Activated CD4-positive, alpha-beta T cell treated with anti-CD3 and anti-CD28 coated beads for 36 hours (primary cell): ENCODE data around the gene PRODH2. TPM values are rescaled to one million over a fixed set of nuclear protein-coding genes. Genes with fewer than 3 reads are reported as not detected.

Experiments used
- ATAC-seq: fragments of 200-7000 bp; cut with Tn5 transposase; one replicate; pipeline ENCODE4 v1.10.0; 2021; ENCODE audit warnings: mild to moderate bottlenecking, moderate library complexity
- CTCF ChIA-PET: fragments of 350-600 bp; sonication (Branson Sonifier 250); formaldehyde crosslinking; loops from one replicate; lab custom pipeline; 2021; ENCODE audit warnings: antibody characterized with exemption; lab: Charles Lee
- POLR2A ChIA-PET: fragments of 350-600 bp; sonication (Branson Sonifier 250); formaldehyde crosslinking; loops from one replicate; lab custom pipeline; 2021; ENCODE audit warnings: antibody characterized with exemption, inconsistent platforms; lab: Charles Lee
- DNase-seq: peaks from one replicate; pipeline ENCODE4 v3.0.0-alpha.2; 2020
- H3K27ac Mint-ChIP-seq: one replicate; pipeline ENCODE4 v1.8.0; 2021; ENCODE audit warnings: mixed read lengths
- H3K27me3 Mint-ChIP-seq: one replicate; pipeline ENCODE4 v1.8.0; 2021; ENCODE audit warnings: mixed read lengths
- H3K36me3 Mint-ChIP-seq: one replicate; pipeline ENCODE4 v1.8.0; 2021; ENCODE audit warnings: low read depth, mixed read lengths
- H3K4me1 Mint-ChIP-seq: one replicate; pipeline ENCODE4 v1.8.0; 2021; ENCODE audit warnings: mixed read lengths
- H3K4me3 Mint-ChIP-seq: one replicate; pipeline ENCODE4 v1.8.0; 2021; ENCODE audit warnings: mild to moderate bottlenecking, moderate library complexity, mixed read lengths
- H3K9me3 Mint-ChIP-seq: one replicate; pipeline ENCODE4 v1.8.0; 2021; ENCODE audit warnings: low read depth, mixed read lengths
- intact Hi-C, 2 experiments: fragments of 100-400 bp; cut with DNase I in 1 of 2; cut with micrococcal nuclease in 1 of 2; formaldehyde crosslinking; loops; one replicate each; pipeline versions ENCODE4 v1.14.2 to v1.15.1; 2022 to 2024; cut with DNase I, micrococcal nuclease
- total RNA-seq, 2 experiments: library from RNA; stranded (reverse); gene quantifications; one replicate each; pipeline ENCODE4 v1.2.3, GENCODE V29; 2021

PRODH2 gene
- total RNA-seq, 2 experiments from 2014 or later = not detected

DNA sequence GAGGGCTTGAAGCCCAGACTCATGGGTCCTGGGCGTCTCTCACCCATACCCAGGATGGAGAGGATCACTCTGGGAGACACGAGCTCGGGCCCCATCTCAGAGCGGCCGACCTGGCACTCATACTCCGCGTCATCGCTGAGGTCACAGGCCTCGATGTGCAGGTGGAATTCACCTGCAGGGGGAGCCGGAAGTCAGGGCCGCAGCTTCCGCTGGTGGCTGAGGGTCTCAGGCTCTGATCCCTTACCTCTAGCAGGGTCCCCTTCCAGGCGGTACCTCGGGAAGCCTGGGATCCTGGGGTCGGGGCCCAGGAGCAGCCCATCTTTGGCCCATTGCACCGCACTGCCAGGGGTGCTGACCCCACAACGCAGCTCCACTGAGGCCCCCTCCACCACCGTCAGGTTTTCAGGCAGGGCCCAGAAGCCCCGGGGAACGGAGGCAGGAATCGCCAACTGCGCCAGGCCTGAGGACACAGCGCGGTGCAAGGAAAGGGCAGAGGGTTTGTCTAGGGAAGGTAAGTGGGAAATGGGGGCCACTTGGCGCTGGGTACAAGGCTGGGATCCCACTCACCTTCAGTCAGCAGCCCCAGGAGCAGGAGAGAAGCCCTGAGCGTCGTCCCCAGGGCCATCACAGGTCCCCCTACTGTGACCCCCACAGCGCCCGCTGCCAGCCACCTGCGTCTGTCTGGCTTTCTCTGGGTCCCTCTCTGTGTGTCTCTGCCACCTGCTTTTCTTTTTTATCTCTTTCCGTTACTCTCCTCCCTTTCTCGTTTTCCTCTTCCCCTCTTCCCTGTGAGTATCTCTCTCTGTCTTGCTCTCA lies 38.8 kb upstream of the PRODH2 start:
- no peaks in the 10 kb centered on the region for H3K36me3 Mint-ChIP-seq
- H3K27me3 Mint-ChIP-seq = peaks cover 48% of the 10 kb centered on the region
- no peak overlapping the region for H3K4me3 Mint-ChIP-seq

DNA sequence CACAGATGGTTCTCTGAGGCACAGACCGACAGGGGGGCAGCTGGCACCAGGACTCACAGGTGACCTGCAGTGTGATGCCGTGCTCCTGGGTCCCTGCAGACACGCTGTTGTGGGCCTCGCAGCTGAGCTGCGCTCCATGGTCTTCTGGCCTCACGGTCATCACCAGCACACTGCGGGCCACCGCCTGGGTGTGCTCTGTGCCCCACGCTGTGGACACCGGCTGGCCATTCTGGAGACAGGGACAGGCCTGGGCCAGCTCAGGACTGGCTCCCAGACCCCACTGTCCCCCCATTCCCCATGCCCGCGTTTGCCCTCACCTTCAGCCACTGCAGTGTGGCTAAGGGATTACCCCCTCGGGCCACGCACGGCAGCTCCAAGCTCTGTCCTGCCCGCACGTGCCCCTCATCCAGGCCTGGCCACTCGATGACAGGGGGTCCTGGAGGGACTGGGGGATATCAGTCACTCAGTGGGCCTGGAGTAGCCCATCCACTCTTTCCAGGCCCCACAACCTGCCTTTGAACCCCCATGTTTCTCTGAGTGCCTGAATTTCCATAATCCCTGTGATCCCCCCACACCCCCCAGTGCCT lies 36.4 kb upstream of the PRODH2 start:
- intact Hi-C loops = no loop called here
- no peak overlapping the region for H3K4me3 Mint-ChIP-seq
- no peak overlapping the region for H3K27ac Mint-ChIP-seq
- no peaks in the 10 kb centered on the region for H3K36me3 Mint-ChIP-seq
- no peak for DNase-seq
- ChIA-PET CTCF (no interaction called here), POLR2A (no interaction called here)
- peaks cover 54% of the 10 kb centered on the region for H3K27me3 Mint-ChIP-seq
- no peak for ATAC-seq
- peaks cover 18% of the 10 kb centered on the region for H3K4me1 Mint-ChIP-seq
- H3K9me3 Mint-ChIP-seq = no peaks in the 10 kb centered on the region

More for the DNA sequence above, 38.8 kb upstream of the PRODH2 start:
- CTCF ChIA-PET = interaction anchor here (0.6 to 0.9 kb wide), 2 partner anchors 13 to 107 kb away, joined by 3 read pairs; no protein-coding TSS in a partner anchor
- Mint-ChIP-seq H3K27ac (no peak overlapping the region), H3K4me1 (peaks cover 5% of the 10 kb centered on the region), H3K9me3 (no peaks in the 10 kb centered on the region)
- ATAC-seq (peak; percentile 33), DNase-seq (peak; percentile 44)
- intact Hi-C loops = no loop called here
- POLR2A ChIA-PET = no interaction called here

DNA sequence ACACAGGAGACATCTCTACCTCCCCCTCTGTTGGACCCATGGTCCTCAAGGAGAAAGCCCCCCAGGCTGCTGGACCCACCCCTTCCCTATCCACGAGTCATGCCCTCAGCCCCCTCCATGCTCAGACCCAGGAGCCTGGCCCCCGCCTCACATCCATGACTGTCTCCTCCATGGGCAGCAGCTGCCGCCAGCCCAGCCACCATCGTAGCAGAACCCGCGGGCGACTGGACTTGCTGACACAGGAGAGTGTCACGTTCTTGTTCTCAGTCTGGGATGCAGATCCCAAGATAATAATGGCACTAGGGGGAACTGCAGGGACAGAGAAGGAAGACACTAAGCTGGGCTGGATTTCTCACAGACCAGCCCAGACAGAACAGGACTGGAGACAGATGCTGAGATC lies 35.8 kb upstream of the PRODH2 start:
- Mint-ChIP-seq H3K27ac (no peak overlapping the region), H3K4me1 (peaks cover 18% of the 10 kb centered on the region), H3K36me3 (no peaks in the 10 kb centered on the region), H3K27me3 (peaks cover 59% of the 10 kb centered on the region), H3K4me3 (no peak overlapping the region), H3K9me3 (no peaks in the 10 kb centered on the region)
- intact Hi-C loops = no loop called here
- no peak for DNase-seq
- ATAC-seq = no peak
- ChIA-PET POLR2A (no interaction called here), CTCF (no interaction called here)

DNA sequence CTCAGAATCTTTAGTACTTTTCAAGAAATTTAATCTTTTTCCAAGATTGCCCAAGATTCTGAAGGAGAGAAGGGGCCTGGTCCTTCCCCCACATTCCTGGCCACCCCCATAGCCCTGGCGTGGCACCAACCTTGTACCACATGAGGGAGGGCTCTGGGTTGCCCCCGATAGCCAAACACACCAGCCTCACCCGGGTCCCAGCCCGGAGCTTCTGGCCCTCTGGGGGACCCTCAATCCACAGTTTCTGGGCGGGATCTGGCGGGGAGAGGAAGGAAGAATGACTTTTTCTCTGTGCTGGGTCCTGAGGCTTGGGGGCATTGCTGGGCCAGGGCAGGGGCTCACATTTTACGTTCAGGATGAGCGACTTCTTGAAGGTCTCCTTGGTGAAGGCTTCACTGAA lies 35.3 kb upstream of the PRODH2 start:
- ChIA-PET POLR2A (no interaction called here), CTCF (no interaction called here)
- H3K27me3 Mint-ChIP-seq = peaks cover 59% of the 10 kb centered on the region
- H3K9me3 Mint-ChIP-seq = no peaks in the 10 kb centered on the region
- no peak overlapping the region for H3K27ac Mint-ChIP-seq
- intact Hi-C loops = no loop called here
- no peak overlapping the region for H3K4me3 Mint-ChIP-seq
- H3K36me3 Mint-ChIP-seq = no peaks in the 10 kb centered on the region
- H3K4me1 Mint-ChIP-seq = peaks cover 16% of the 10 kb centered on the region
- DNase-seq (no peak), ATAC-seq (no peak)

DNA sequence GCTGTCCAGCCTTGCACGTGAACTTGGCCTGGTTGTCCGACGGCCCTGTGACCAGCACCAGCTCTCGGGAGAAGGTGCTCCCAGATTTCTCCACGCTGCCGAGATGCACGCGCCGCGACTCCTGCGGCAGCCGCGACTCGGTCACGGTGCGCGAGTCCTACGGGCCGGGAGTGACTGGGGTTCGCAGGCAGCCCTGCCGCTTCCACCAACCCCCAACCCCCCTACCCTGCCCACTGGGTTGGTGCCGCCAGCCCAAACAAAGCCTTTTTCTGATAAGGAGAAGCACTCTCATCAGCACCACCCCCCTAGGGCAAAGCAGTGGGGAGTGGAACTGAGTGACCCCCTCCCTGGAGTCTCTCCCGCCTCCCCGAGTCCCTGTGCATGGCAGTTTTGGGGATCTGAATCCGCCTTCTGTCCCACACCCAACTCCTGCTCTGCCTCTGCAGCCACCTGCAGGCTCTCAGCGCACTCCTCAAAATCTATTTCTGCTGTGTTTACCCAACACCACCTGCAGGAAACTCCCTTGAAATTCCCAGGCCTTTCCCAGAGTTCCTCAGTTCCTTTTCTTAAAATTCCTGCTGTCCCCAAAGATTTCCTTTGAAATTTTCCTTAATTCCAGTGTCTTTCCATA lies 33.5 kb upstream of the PRODH2 start:
- ATAC-seq = peak; percentile 23
- Mint-ChIP-seq H3K9me3 (no peaks in the 10 kb centered on the region), H3K27me3 (peaks cover 62% of the 10 kb centered on the region), H3K4me1 (peaks cover 16% of the 10 kb centered on the region), H3K27ac (no peak overlapping the region), H3K36me3 (no peaks in the 10 kb centered on the region), H3K4me3 (no peak overlapping the region)
- intact Hi-C loops = no loop called here
- ChIA-PET POLR2A (no interaction called here), CTCF (no interaction called here)
- DNase-seq = no peak

DNA sequence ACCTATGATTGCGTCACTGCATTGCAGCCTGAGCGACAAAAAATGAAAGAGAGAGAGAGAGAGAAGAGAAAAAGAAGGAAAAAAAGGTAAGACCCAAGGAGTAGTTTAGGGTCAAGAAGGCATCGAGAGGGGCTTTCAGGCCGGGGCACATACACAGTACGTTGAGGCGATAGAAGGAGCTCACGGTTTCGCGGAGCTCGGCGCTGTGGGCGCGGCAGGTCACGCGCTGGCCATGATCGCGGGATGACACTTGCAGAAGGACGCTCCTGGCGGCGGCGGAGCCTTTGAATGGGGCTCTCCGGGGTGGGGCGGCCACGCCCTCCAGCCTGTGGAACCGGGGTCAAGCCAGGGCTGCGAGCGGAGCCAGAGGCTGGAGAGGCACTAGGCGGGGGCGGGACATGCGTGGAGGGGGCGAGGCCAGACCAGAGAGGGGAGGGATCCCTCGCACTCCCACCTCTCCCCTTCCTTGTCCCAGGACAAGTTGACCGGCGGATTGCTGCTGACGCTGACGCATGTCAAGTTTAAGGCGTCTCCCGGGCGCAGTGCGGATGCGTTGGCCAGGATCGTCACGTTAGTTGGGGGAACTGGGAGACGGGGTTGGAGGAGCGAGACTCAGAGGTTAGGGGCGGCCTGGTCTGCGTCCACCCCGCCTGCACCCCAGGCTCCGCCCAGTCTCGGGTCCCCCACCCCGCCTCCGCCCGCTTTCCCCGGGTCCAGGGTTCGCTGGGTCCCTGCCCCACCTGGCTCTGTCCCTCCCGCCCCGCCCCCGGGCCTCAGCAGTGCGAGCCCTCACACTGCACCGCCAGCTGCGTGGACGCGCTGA lies 32.8 kb upstream of the PRODH2 start:
- DNase-seq (peak; percentile 31), ATAC-seq (peak; percentile 19)
- CTCF ChIA-PET = no interaction called here
- no peaks in the 10 kb centered on the region for H3K9me3 Mint-ChIP-seq
- no peaks in the 10 kb centered on the region for H3K36me3 Mint-ChIP-seq
- POLR2A ChIA-PET = no interaction called here
- intact Hi-C loops = no loop called here
- peak overlapping the region; percentile 6 for H3K4me3 Mint-ChIP-seq
- peaks cover 56% of the 10 kb centered on the region for H3K27me3 Mint-ChIP-seq
- peaks cover 16% of the 10 kb centered on the region for H3K4me1 Mint-ChIP-seq
- H3K27ac Mint-ChIP-seq = no peak overlapping the region

DNA sequence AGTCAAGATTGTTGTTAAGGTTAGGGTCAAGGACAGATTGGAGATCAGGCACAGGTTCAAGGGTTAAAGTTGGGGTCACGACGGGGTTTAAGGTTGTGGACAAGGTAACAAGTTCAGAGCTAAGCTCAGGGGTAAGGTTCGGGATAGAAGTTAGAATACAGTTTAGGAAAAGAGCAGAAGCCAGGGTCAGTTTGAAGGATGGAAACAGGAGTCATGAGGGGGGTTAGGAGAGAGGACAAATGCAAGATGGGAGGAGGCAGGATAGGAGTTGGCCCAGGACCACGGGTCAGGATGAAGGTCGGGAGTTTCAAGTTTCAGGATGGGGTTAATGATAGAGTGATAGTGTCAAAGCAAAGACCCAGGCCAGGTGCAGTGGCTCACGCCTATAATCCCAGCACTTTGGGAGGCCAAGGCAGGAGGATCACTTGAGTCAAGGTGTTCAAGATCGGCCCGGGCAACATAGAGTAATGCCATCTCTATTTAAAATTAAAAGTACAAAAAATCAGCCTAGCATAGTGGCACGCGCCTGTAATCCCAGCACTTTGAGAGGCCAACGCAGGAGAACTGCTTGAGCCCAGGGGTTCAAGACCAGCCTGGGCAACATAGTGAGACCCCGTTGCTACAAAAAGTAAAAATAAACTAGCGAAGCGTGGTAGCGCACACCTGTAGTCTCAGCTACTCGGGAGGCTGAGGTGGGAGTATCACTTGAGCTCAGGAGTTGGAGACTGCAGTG lies 32.0 kb upstream of the PRODH2 start:
- Mint-ChIP-seq H3K27ac (no peak overlapping the region), H3K4me1 (peaks cover 16% of the 10 kb centered on the region), H3K36me3 (no peaks in the 10 kb centered on the region), H3K4me3 (peak overlapping the region; percentile 6), H3K27me3 (peaks cover 56% of the 10 kb centered on the region), H3K9me3 (no peaks in the 10 kb centered on the region)
- no peak for DNase-seq
- POLR2A ChIA-PET = no interaction called here
- CTCF ChIA-PET = no interaction called here
- ATAC-seq = no peak
- intact Hi-C loops = no loop called here

DNA sequence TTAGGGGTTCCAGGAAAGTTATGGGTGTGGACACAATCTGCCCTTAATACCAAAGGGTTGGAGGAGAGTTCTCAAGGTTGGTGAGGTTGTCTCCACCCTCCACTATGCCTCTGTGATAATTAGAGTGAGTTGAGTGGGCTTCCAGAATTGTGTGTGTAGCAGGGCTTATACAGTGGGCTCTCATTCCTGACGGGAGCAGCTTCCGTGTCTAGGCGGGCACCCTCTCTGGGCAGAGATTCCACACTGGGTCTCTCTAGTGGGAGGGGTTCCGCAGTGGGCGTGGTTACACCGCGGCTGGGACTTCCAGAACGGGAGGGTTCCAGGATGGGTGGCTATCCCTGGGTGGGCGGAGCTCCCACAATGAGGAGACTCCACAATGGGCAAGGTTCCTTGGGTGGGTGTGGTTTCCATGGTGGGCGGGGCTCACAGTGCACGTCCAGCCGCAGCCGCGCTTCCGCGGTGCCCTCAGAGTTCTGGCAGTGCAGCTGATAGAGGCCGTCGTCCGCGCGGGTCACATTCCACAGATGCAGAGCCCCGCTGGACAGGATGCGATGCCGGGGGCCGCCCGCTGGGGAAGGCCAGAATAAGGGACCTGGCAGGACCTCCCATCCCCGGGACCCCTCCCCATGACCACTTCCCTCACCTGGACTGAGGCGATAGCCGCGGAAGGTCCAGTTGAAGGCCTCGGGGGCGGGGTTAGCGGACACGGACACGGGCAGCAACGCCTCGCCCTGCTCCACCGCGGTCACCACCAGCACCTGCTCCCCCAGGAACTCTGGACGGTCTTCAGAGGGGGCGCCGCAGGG lies 31.2 kb upstream of the PRODH2 start:
- ATAC-seq (no peak), DNase-seq (peak; percentile 40)
- intact Hi-C loops = no loop called here
- peaks cover 16% of the 10 kb centered on the region for H3K4me1 Mint-ChIP-seq
- no peak overlapping the region for H3K4me3 Mint-ChIP-seq
- H3K9me3 Mint-ChIP-seq = peaks cover 2% of the 10 kb centered on the region
- no peak overlapping the region for H3K27ac Mint-ChIP-seq
- H3K27me3 Mint-ChIP-seq = peaks cover 54% of the 10 kb centered on the region
- CTCF ChIA-PET = interaction anchor here (0.6 kb wide), 1 partner anchor 16 kb away, joined by 3 read pairs; no protein-coding TSS in a partner anchor
- no peaks in the 10 kb centered on the region for H3K36me3 Mint-ChIP-seq
- POLR2A ChIA-PET = no interaction called here

DNA sequence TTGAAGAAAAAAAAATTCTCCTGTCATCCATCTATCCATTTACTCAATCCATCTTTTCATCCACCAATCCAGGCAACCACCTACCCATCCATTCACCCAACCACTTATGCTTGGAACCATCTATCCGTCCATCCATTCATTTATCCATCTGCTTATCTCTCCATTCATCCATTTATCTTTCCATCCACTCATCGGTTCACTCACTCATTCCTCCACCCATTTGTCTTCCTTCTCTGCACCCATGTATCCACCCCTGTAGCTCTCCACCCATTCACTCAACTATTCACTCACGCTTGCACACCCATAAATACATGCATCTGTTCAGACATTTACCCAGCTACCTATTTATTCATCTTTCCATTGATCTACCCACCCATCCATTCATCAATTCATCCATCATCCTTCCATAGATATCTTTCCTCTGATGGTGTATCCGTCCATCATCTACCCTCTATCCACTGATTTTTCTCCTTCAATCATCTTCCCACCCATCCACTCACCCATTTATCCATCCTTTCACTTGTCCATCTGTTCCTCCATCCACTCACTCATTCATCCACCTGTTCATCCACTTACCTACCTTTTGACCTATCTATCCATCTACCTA lies 30.1 kb upstream of the PRODH2 start:
- DNase-seq = no peak
- ChIA-PET CTCF (no interaction called here), POLR2A (no interaction called here)
- intact Hi-C loops = no loop called here
- Mint-ChIP-seq H3K36me3 (no peaks in the 10 kb centered on the region), H3K27ac (no peak overlapping the region), H3K9me3 (peaks cover 3% of the 10 kb centered on the region), H3K4me3 (no peak overlapping the region), H3K4me1 (peaks cover 16% of the 10 kb centered on the region), H3K27me3 (peaks cover 46% of the 10 kb centered on the region)
- ATAC-seq = no peak

DNA sequence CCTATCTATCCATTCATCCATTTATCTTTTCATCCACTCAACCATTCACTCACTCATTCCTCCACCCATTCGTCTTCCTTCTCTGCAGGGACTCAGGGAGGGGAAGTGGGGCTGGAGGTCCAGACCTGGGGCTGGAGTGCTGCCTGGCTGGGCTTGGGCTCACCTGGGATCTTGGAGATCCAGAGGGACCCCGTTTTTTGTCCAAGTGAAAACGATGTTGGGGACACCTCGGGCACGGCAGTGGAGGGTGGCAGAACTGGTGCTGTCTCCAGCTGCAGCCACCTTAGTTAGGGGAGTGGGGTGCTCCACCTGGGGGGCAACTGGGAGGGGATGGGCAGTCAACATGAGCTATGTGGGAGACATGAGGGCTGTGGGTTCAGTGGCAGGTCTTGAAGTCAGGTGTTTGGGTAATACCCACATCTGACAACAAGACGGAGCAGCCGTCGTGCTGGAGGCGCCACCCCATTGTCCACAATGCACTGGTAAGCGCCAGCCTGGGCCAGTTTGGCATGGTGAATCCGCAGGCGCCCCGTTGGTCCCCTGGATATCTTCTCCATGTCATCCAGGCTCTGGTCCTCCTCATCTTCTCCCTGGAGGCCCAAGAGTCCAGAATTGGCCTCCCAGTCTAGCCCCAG lies 29.4 kb upstream of the PRODH2 start:
- DNase-seq = no peak
- Mint-ChIP-seq H3K4me1 (peaks cover 16% of the 10 kb centered on the region), H3K27me3 (peaks cover 45% of the 10 kb centered on the region), H3K4me3 (no peak overlapping the region), H3K27ac (no peak overlapping the region), H3K36me3 (no peaks in the 10 kb centered on the region), H3K9me3 (peaks cover 3% of the 10 kb centered on the region)
- intact Hi-C loops = no loop called here
- ATAC-seq = no peak
- CTCF ChIA-PET = no interaction called here
- POLR2A ChIA-PET = no interaction called here
